Measurements from ENCODE around the gene PHF21B. TPM values are rescaled to one million over a fixed set of nuclear protein-coding genes. Genes with fewer than 3 reads are reported as not detected.

Gene PHF21B
- total and polyA plus RNA-seq, 2 experiments from 2014 or later = 20.6 to 149 TPM

GRCh38 chr22:44937216-44937615 is 72.6 kb downstream of the PHF21B start:
- Mint-ChIP-seq H3K4me1 (peaks cover 45% of the 10 kb centered on the region), H3K9me3 (no peaks in the 10 kb centered on the region; the same call in 2 of the 3 replicates), H3K27me3 (ENCODE audit: insufficient read depth, low read depth, poor library complexity) (peaks cover 6% of the 10 kb centered on the region), H3K36me3 (ENCODE audit: low read depth) (peaks cover 10% of the 10 kb centered on the region; the same call in 1 of the 3 replicates), H3K4me3 (no peak overlapping the region), H3K27ac (no peak overlapping the region)
- DNase-seq (ENCODE audit: low spot score) (no peak), ATAC-seq (no peak)
- Histone ChIP-seq H3K27ac (ENCODE audit: low read depth) (no peak overlapping the region), H3K4me1 (ENCODE audit: insufficient read depth) (peaks cover 24% of the 10 kb centered on the region), H3K79me2 (replicated peaks; ENCODE audit: insufficient read depth) (no peaks in the 10 kb centered on the region; the same call in 1 of the 2 replicates), H3K9me2 (ENCODE audit: insufficient read depth) (no peaks in the 10 kb centered on the region), H4K20me1 (replicated peaks; ENCODE audit: insufficient read depth) (peaks cover 22% of the 10 kb centered on the region), H3K36me3 (ENCODE audit: insufficient read depth) (no peaks in the 10 kb centered on the region; the same call in 1 of the 2 replicates), H3K4me2 (no peak overlapping the region), H3F3A (replicated peaks; ENCODE audit: low read depth) (0 out of 2 replicates have a peak, but pooled peaks cover 4% of the 10 kb centered on the region), H2AFZ (no peak overlapping the region), H3K27me3 (ENCODE audit: insufficient read depth) (no peaks in the 10 kb centered on the region), H3K4me3 (no peak overlapping the region)
- no peak for TF ChIP-seq EZH2phosphoT487 (IDR thresholded peaks at IDR 0.05; ENCODE audit: unreplicated experiment)
- no peak for TF ChIP-seq STAT1 (IDR thresholded peaks at IDR 0.05; ENCODE audit: unreplicated experiment)
- no peak for TF ChIP-seq ZNF331 (CRISPR knock-in tag; IDR thresholded peaks at IDR 0.05; ENCODE audit: low read depth)

GRCh38 chr22:44936201-44936600 is 73.6 kb downstream of the PHF21B start:
- TF ChIP-seq REST (IDR thresholded peaks at IDR 0.05; ENCODE audit: unreplicated experiment) = no peak
- TF ChIP-seq CTCF (conservative IDR thresholded peaks at IDR 0.05; ENCODE audit: low read depth in 2 of 2) = no peak
- no peaks in the 10 kb centered on the region for H3K9me2 ChIP-seq (ENCODE audit: insufficient read depth)
- 0 out of 2 replicates have a peak, but pooled peaks cover 4% of the 10 kb centered on the region for H3F3A ChIP-seq (replicated peaks; ENCODE audit: low read depth)
- DNase-seq (ENCODE audit: low spot score) (no peak), ATAC-seq (no peak)
- H2AFZ ChIP-seq = no peak overlapping the region
- no peak overlapping the region for H3K4me3 ChIP-seq
- H3K27me3 ChIP-seq (ENCODE audit: insufficient read depth) = no peaks in the 10 kb centered on the region
- H3K4me2 ChIP-seq = no peak overlapping the region
- no peaks in the 10 kb centered on the region; the same call in 1 of the 2 replicates for H3K36me3 ChIP-seq (ENCODE audit: insufficient read depth)
- Mint-ChIP-seq H3K27me3 (ENCODE audit: insufficient read depth, low read depth, poor library complexity) (peaks cover 10% of the 10 kb centered on the region), H3K4me3 (no peak overlapping the region), H3K36me3 (ENCODE audit: low read depth) (peaks cover 10% of the 10 kb centered on the region; the same call in 1 of the 3 replicates), H3K27ac (no peak overlapping the region), H3K4me1 (peaks cover 38% of the 10 kb centered on the region), H3K9me3 (no peaks in the 10 kb centered on the region; the same call in 2 of the 3 replicates)
- H3K4me1 ChIP-seq (ENCODE audit: insufficient read depth) = peaks cover 19% of the 10 kb centered on the region
- no peak overlapping the region for H3K27ac ChIP-seq (ENCODE audit: low read depth)
- H3K79me2 ChIP-seq (replicated peaks; ENCODE audit: insufficient read depth) = no peaks in the 10 kb centered on the region; the same call in 1 of the 2 replicates
- H4K20me1 ChIP-seq (replicated peaks; ENCODE audit: insufficient read depth) = peaks cover 22% of the 10 kb centered on the region
